Measurements from ENCODE around the gene YAF2. TPM values are rescaled to one million over a fixed set of nuclear protein-coding genes. Genes with fewer than 3 reads are reported as not detected.

The YAF2 gene
- total RNA-seq, 1 donor from 2014 or later: 88.1 TPM

- no peak for DNase-seq
- Histone ChIP-seq H3K27me3 (ENCODE audit: low read depth) (no peaks in the 10 kb centered on the region), H3K4me1 (no peaks in the 10 kb centered on the region), H3K36me3 (peaks cover 18% of the 10 kb centered on the region), H3K4me3 (no peak overlapping the region), H3K9me3 (replicated peaks) (peaks cover 7% of the 10 kb centered on the region), H3K27ac (replicated peaks) (no peak overlapping the region)
- intact Hi-C loops (cut with micrococcal nuclease): no loop called here
- TF ChIP-seq, protein P1, sequence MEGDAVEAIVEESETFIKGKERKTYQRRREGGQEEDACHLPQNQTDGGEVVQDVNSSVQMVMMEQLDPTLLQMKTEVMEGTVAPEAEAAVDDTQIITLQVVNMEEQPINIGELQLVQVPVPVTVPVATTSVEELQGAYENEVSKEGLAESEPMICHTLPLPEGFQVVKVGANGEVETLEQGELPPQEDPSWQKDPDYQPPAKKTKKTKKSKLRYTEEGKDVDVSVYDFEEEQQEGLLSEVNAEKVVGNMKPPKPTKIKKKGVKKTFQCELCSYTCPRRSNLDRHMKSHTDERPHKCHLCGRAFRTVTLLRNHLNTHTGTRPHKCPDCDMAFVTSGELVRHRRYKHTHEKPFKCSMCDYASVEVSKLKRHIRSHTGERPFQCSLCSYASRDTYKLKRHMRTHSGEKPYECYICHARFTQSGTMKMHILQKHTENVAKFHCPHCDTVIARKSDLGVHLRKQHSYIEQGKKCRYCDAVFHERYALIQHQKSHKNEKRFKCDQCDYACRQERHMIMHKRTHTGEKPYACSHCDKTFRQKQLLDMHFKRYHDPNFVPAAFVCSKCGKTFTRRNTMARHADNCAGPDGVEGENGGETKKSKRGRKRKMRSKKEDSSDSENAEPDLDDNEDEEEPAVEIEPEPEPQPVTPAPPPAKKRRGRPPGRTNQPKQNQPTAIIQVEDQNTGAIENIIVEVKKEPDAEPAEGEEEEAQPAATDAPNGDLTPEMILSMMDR (IDR thresholded peaks at IDR 0.05; ENCODE audit: borderline replicate concordance): no peak
These were observed 119.7 kb downstream of the YAF2 start for GRCh38 chr12:42118136-42118879.

DNA sequence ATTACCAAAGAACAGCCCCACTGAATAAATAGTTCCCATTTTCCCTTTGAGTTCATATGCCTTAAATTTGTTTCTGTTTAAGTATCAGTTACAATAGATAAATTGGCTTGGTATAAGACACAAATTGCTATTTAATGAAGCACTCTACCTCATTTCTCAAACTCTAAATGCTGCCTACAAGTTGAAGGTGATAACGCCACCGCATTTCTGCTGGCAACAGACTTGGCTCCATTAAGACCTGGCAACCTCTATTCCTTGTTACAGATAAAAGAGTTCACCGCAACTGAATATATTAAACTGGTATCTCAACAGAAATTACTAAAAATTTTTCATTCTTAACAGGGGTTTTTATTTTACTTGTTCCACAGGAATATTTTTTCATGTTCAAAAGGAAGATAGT, 129.0 kb downstream of the YAF2 start:
- H3K36me3 ChIP-seq: peaks cover 20% of the 10 kb centered on the region
- no peak for DNase-seq
- TF ChIP-seq, protein P1 (IDR thresholded peaks at IDR 0.05; ENCODE audit: borderline replicate concordance): no peak
- no peak overlapping the region for H3K4me3 ChIP-seq
- H3K27me3 ChIP-seq (ENCODE audit: low read depth): no peaks in the 10 kb centered on the region
- intact Hi-C loops (cut with micrococcal nuclease): no loop called here
- peaks cover 11% of the 10 kb centered on the region for H3K9me3 ChIP-seq (replicated peaks)
- no peaks in the 10 kb centered on the region for H3K4me1 ChIP-seq
- H3K27ac ChIP-seq (replicated peaks): no peak overlapping the region

Other genes with a start within 250 kb of the YAF2 start
- 5.4 TPM for gene GXYLT1, start 93.4 kb downstream of the YAF2 start, total RNA-seq
- 64.6 TPM for gene ZCRB1, start 87.8 kb upstream of the YAF2 start, total RNA-seq
- gene PPHLN1, start 87.9 kb upstream of the YAF2 start, total RNA-seq: 31.4 TPM